GDM1 (cell line): Measurements from ENCODE around the gene LGALS7.

Experiments used
- DNase-seq: peaks from one replicate; lab custom pipeline; 2025; lab: John Stamatoyannopoulos, UW

LGALS7 gene

GRCh38 chr19:38739440-38740256, 33.7 kb downstream of the LGALS7 start:
- no peak for DNase-seq

DNA sequence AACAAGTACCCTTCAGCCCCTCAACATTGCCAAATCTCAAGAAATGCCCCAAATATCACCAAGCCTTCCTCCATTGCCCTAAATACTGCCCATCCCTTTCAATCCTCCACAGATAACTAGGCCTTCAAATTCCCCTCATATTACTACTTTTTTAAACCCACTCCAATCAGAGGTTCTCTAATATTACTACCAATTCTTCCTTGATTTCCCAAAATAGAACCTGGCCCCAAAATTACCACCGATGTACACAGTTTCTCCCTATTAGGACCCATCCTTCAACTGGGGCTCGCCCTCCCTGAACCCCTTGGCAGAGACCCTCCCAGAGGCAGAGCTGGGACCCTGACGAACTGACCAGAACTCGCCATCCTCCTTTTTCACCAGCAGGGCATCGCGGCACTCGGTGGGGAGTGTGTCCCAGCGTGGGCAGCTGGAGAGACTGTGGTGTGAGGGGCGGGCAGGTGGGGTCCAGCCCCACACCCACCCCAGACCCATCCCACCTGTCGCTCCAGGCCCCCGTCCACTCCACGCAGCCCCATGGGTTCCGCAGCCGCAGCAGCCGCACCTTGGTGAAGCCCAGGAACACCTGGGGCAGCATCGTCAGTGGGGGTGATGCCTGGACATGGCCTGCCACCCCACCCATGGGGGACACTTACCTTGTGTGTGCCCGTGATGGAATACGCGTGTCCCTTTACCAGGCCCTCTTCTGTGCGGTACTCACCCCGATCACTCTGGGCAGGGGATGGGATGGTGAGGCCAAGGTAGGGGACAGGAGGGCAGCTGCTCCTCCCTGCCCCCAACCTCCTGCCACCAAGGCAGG, 35.2 kb downstream of the LGALS7 start:
- no peak for DNase-seq

GRCh38 chr19:38737281-38737865, 35.9 kb downstream of the LGALS7 start:
- DNase-seq = no peak

- no peak for DNase-seq
Measured at GRCh38 chr19:38736413-38737280, 36.7 kb downstream of the LGALS7 start.

GRCh38 chr19:38736036-38736412, 37.3 kb downstream of the LGALS7 start:
- DNase-seq = no peak

GRCh38 chr19:38735257-38735686, 38.0 kb downstream of the LGALS7 start:
- DNase-seq = no peak

GRCh38 chr19:38734426-38735256, 38.7 kb downstream of the LGALS7 start:
- DNase-seq = no peak

- DNase-seq = no peak
Measured at GRCh38 chr19:38734176-38734425, 39.2 kb downstream of the LGALS7 start.

- no peak for DNase-seq
Measured at GRCh38 chr19:38733493-38734175, 39.7 kb downstream of the LGALS7 start.

DNA sequence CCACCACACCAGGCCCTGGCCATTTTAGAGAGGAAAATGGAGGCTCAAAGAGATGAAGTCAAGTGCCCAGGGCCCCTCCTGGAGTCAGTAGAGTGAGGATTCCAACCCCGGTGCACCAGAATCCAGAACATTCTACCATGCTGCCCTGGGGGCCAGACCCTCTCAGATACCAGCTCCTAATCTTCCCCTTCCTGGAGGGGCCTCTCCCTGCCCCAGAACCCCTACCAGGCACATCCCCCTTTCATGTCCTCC, 40.1 kb downstream of the LGALS7 start:
- DNase-seq = no peak

- DNase-seq = no peak
Measured at GRCh38 chr19:38731654-38732301, 41.5 kb downstream of the LGALS7 start.

DNA sequence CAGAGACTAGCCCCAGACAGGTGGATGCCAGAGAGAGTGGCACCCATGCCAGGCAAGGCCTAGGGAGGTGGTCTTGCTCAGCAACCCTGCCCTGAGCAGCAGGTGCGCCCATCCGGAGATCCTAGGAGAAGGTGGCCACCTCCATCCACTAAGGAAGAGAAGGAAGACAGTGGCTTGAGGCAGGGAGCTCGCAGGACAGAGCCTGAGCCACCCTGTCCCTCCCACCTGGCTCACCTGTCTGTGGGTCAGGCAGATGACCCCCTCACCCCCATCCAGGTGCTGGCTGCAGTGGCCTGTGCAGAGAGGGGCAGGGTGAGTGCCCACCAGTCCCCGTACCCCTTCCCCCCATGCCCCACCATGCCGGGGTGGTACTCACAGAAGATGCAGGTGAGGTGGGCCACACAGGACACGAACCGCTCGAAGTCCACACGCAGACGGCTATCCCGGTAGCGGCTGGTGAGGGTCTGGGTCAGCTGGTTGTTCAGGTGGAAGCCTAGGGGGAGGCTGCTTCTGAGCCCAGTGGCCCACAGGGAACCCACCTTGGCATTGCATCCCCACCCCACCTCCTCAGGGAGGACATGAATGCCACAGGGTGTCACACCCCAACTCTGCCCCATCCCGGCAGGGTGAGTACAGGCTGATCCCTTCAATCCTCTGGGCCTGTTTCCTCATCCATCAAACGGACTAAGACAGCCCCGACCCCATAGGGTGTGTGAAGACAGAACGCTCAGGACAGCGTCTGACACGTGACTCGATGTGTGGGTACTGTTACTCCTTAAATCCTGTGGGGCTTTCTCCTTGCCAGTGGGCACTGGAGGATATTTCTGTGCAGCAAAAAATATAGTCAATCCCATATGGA, 42.4 kb downstream of the LGALS7 start:
- no peak for DNase-seq

DNA sequence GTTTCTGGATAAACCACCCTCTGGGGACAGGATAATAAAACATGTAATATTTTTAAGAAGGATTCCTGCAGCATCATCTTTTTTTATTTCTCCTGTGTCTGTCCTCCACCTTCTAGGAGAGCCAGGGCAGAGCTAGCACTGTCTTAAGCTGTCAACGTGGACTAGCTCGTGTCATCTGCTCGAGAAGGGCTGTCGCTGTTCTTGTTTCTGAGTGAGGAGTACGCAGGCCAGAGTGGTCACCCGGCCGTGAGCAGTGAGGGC, 42.9 kb downstream of the LGALS7 start:
- no peak for DNase-seq

- DNase-seq = peak; percentile 21
Measured at GRCh38 chr19:38729653-38730469, 43.5 kb downstream of the LGALS7 start.

DNA sequence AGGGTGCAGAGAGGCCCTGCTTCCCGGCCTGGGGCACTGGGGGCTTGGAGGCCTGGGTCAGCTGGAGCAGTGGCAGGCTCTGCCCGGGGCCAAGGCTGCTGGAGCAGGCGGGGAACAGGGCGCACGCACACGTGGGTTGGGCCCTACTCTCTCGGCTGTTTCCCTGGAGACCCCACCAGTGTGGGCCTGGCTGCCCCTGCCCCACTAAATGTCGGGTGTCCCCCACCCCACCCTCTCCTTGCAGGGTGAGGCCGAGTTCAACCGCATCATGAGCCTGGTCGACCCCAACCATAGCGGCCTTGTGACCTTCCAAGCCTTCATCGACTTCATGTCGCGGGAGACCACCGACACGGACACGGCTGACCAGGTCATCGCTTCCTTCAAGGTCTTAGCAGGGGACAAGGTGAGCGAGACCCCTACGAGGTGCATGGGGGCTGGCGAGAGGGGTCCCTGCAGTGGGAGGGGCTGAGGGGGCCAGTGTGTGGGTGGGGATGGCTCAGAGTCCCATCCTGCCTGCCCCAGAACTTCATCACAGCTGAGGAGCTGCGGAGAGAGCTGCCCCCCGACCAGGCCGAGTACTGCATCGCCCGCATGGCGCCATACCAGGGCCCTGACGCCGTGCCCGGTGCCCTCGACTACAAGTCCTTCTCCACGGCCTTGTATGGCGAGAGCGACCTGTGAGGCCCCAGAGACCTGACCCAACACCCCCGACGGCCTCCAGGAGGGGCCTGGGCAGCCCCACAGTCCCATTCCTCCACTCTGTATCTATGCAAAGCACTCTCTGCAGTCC, 44.4 kb downstream of the LGALS7 start:
- no peak for DNase-seq

- DNase-seq = no peak
Measured at GRCh38 chr19:38727868-38728660, 45.3 kb downstream of the LGALS7 start.

DNA sequence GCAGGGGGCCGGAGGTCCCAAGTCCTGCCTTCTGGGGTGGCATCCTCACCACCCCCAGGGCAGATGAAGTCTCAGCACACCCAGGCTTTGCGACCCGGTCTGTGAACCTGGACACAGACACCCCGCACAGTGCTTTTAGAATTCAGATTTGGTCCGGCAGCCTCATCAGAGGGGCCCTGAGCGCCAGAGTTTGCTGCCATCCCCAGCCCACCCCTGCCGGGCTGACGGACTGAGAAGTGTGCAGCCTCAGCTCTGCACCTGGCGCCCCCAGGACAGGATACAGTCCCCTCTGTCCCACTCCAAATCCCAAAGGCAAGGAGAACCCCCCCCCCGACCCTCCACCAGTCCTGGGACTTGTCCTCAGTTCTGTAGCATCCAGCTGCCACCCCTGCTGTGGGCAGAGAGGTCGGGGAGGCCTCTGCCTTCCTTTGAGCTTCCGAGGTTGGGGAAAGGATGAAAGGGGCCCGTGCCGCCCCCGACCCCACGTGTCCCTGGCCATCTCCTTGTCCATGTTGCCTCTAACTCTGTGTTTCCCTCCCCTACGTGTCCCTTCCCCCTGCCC, 45.9 kb downstream of the LGALS7 start:
- no peak for DNase-seq
